22Rv1 (cell line): Measurements from ENCODE around the gene C6orf52.
"Not testable (repeated sequence)": the region's sequence is repeated elsewhere in the genome, so short reads cannot be mapped to it uniquely, and the experiment has no call there.

ENCODE experiments used
- CTCF ChIP-seq: fragments of 450-650 bp; IDR thresholded peaks from 2 replicates; pipeline ENCODE4 v1.5.1; 2017; ENCODE audit warnings: mild to moderate bottlenecking
- ZFX ChIP-seq: fragments of 450-650 bp; IDR thresholded peaks from 2 replicates; pipeline ENCODE4 v1.6.1; 2017; ENCODE audit warnings: antibody characterized with exemption, borderline replicate concordance

- TF ChIP-seq CTCF, ZFX: not testable (repeated sequence)
Observed at GRCh38 chr6:10660431-10661191, 33.8 kb downstream of the C6orf52 start.
